Activated CD4-positive, alpha-beta memory T cell treated with anti-CD3 and anti-CD28 coated beads, Interleukin-2, amount 10 ng/mL, durations not matched to agents 7 days and 5 days (primary cell): ENCODE data around the gene BEND5. TPM values are rescaled to one million over a fixed set of nuclear protein-coding genes. Genes with fewer than 3 reads are reported as not detected.
A peak's percentile ranks its signal among the peaks of the same experiment; 100 is the strongest.

ENCODE experiments used
- CTCF ChIA-PET: fragments of 350-600 bp; sonication (Branson Sonifier 250); formaldehyde crosslinking; loops from one replicate; lab custom pipeline; 2021; ENCODE audit warnings: antibody characterized with exemption, inconsistent platforms; lab: Charles Lee
- POLR2A ChIA-PET: fragments of 350-600 bp; sonication (Branson Sonifier 250); formaldehyde crosslinking; loops from one replicate; lab custom pipeline; 2021; ENCODE audit warnings: antibody characterized with exemption; lab: Charles Lee
- DNase-seq: peaks from one replicate; pipeline ENCODE4 v3.0.0-alpha.2; 2020
- H3K27ac Mint-ChIP-seq: one replicate; pipeline ENCODE4 v1.8.0; 2021; ENCODE audit warnings: mild to moderate bottlenecking, mixed read lengths
- H3K27me3 Mint-ChIP-seq: one replicate; pipeline ENCODE4 v1.8.0; 2021; ENCODE audit warnings: mixed read lengths
- H3K36me3 Mint-ChIP-seq: one replicate; pipeline ENCODE4 v1.8.0; 2021; ENCODE audit warnings: low read depth, mixed read lengths
- H3K4me1 Mint-ChIP-seq: one replicate; pipeline ENCODE4 v1.8.0; 2021; ENCODE audit warnings: mixed read lengths
- H3K4me3 Mint-ChIP-seq: one replicate; pipeline ENCODE4 v1.8.0; 2021; ENCODE audit warnings: mild to moderate bottlenecking, mixed read lengths
- H3K9me3 Mint-ChIP-seq: one replicate; pipeline ENCODE4 v1.8.0; 2021; ENCODE audit warnings: mixed read lengths
- total RNA-seq, 2 experiments: library from RNA; stranded (reverse); gene quantifications; one replicate each; pipeline ENCODE4 v1.2.3, GENCODE V29; 2021

The BEND5 gene
- total RNA-seq, 2 experiments from 2014 or later = 0.80 to 1.3 TPM

GRCh38 chr1:48785869-48786268 is 9.2 kb upstream of the BEND5 start:
- H3K36me3 Mint-ChIP-seq = no peaks in the 10 kb centered on the region
- peaks cover 2% of the 10 kb centered on the region for H3K4me1 Mint-ChIP-seq
- DNase-seq = no peak
- H3K4me3 Mint-ChIP-seq = no peak overlapping the region
- POLR2A ChIA-PET = no interaction called here
- no peak overlapping the region for H3K27ac Mint-ChIP-seq
- H3K27me3 Mint-ChIP-seq = no peaks in the 10 kb centered on the region
- no peaks in the 10 kb centered on the region for H3K9me3 Mint-ChIP-seq
- CTCF ChIA-PET = no interaction called here

GRCh38 chr1:48784301-48784700 is 7.6 kb upstream of the BEND5 start:
- no peak overlapping the region for H3K4me3 Mint-ChIP-seq
- H3K36me3 Mint-ChIP-seq = no peaks in the 10 kb centered on the region
- no peaks in the 10 kb centered on the region for H3K27me3 Mint-ChIP-seq
- DNase-seq = no peak
- H3K9me3 Mint-ChIP-seq = no peaks in the 10 kb centered on the region
- ChIA-PET POLR2A (no interaction called here), CTCF (no interaction called here)
- no peaks in the 10 kb centered on the region for H3K4me1 Mint-ChIP-seq
- H3K27ac Mint-ChIP-seq = no peak overlapping the region

DNA sequence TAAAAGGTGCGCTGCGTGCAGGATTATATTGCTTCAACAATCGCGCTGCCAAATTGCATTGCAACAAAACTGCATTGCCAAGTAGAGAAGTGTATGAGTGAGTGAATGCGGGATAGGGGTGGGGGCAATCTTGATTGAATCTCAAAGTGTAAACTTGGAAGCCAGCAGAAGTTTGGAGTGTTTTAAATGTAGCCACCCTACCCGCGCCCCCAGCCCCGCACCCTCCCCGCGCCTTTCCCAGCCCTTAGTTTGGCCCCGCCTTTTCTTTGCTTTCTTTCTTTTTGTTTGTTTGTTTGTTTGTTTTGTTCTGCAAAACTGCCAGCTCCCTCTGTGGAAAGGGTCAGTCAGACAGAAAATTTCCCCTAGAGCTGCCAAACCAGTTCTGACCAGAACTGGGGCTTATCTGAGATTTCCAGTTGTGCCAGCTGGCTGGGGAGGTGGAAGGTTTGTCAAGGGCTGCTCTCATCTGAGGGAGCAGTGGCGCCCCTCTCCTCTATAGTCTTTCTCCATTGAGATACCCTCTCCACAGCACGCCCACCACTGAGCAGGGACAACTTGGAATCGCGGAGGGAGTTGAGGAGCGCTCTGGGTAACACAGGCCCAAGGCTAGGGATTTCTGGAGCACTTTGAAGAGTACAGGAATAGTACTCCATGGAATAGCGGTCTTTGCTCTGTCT is 666 bp upstream of the BEND5 start:
- H3K4me3 Mint-ChIP-seq = peak overlapping the region; percentile 58
- CTCF ChIA-PET = no interaction called here
- no peak for DNase-seq
- no peaks in the 10 kb centered on the region for H3K9me3 Mint-ChIP-seq
- POLR2A ChIA-PET = no interaction called here
- H3K36me3 Mint-ChIP-seq = no peaks in the 10 kb centered on the region
- H3K27me3 Mint-ChIP-seq = peaks cover 18% of the 10 kb centered on the region
- H3K27ac Mint-ChIP-seq = no peak overlapping the region
- peaks cover 6% of the 10 kb centered on the region for H3K4me1 Mint-ChIP-seq

DNA sequence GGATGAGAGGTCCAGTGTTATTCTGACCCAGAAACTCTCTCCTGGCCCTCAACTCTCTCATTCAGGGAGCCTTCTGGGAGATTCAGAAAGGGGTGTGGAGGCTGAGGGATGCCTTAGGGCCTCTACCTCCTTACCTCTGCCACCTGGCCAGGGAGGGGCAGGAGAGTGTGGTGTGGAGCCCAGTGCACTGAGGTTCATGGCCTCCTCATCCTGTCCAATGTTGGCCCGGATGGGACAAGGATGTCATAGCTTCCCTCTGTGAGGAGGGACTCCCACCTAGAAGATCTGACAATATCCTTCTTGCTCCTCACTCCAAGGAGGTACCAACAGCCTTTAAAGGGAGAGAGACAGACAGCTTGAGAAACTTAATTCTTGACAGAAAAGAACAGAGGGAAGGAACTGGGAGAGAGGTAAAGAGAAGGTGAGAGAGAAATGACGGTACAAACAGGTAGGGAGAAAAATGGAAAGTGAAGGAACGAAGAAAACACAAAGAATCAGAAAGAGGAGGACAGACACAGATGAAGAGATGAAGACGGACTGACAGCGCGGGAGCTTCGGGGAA is 779 bp downstream of the BEND5 start:
- POLR2A ChIA-PET = no interaction called here
- Mint-ChIP-seq H3K4me3 (peak overlapping the region; percentile 60), H3K9me3 (no peaks in the 10 kb centered on the region), H3K27ac (no peak overlapping the region), H3K36me3 (no peaks in the 10 kb centered on the region), H3K4me1 (peaks cover 6% of the 10 kb centered on the region), H3K27me3 (peaks cover 18% of the 10 kb centered on the region)
- CTCF ChIA-PET = no interaction called here
- DNase-seq = no peak

DNA sequence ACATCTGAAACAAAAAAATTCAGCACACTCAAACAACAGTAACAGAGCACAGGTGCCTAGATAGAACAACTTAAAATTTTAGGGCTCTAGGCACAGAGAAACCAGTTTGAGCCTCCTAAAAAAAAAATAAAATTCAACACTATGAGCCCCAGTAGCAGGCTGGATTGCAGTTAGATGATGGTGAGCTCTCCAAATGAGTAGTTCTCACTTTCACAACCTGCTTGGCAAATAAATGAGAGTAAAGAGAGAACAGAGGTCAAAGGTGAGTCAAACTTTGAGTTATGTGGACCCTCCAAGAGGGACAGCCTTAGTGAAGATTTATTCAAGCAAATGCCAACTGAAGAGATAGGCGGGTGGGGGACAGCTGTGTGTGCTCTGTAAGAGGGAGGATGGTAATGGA is 3.6 kb downstream of the BEND5 start:
- Mint-ChIP-seq H3K27me3 (peaks cover 18% of the 10 kb centered on the region), H3K27ac (no peak overlapping the region), H3K9me3 (no peaks in the 10 kb centered on the region), H3K4me3 (no peak overlapping the region), H3K4me1 (peaks cover 6% of the 10 kb centered on the region), H3K36me3 (no peaks in the 10 kb centered on the region)
- CTCF ChIA-PET = no interaction called here
- POLR2A ChIA-PET = no interaction called here
- no peak for DNase-seq

GRCh38 chr1:48772211-48772610 is 4.5 kb downstream of the BEND5 start:
- Mint-ChIP-seq H3K36me3 (no peaks in the 10 kb centered on the region), H3K27me3 (peaks cover 14% of the 10 kb centered on the region), H3K4me1 (peaks cover 4% of the 10 kb centered on the region), H3K9me3 (no peaks in the 10 kb centered on the region), H3K27ac (no peak overlapping the region), H3K4me3 (no peak overlapping the region)
- CTCF ChIA-PET = no interaction called here
- POLR2A ChIA-PET = no interaction called here
- no peak for DNase-seq

DNA sequence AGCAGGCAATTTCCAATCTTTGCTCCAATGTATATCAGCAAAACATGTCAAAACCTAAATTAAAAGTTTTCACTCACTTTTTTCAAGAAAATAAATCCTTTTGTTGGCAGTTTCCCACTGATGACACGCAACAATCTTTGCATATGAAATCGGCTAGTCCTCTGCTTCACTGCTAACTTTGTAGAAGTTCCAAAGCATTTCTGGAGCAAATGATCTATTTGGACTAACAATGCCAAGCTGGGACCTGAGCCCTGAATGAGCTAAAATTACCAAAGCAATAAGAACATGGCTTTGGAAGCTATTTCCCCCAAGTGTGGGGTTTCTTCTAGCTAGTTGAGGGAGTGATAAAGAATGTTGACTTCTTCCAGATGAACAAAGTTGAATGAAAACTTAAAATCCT is 5.1 kb downstream of the BEND5 start:
- ChIA-PET POLR2A (no interaction called here), CTCF (no interaction called here)
- no peak for DNase-seq
- no peaks in the 10 kb centered on the region for H3K36me3 Mint-ChIP-seq
- no peak overlapping the region for H3K4me3 Mint-ChIP-seq
- H3K27ac Mint-ChIP-seq = no peak overlapping the region
- H3K27me3 Mint-ChIP-seq = peaks cover 10% of the 10 kb centered on the region
- H3K4me1 Mint-ChIP-seq = peaks cover 4% of the 10 kb centered on the region
- H3K9me3 Mint-ChIP-seq = no peaks in the 10 kb centered on the region

DNA sequence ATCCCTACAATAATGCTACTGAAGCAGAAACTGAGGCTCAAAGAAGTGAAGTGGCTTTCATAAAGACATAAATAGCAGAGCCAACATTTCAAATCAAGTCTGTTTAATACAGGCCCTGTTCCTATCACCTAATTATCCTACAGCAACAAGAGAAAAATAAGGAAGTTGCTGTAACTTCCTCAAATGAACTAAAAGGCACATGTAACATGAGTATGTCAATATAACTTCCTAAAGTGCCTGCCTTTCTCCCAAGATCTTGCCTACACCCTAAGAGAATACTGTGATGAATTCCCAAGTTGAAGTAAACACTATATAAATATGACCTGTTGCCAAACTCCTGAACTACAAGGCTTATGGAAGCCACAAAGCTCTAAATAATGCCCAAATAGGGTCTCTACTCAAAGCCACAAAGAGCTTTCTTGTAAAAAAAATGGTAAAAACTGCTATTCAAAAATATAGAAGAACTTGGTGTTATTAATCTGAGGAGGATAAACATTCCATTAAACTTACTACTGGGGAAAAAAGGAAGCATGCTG is 8.6 kb downstream of the BEND5 start:
- no peak overlapping the region for H3K4me3 Mint-ChIP-seq
- H3K36me3 Mint-ChIP-seq = no peaks in the 10 kb centered on the region
- H3K27me3 Mint-ChIP-seq = no peaks in the 10 kb centered on the region
- no peak overlapping the region for H3K27ac Mint-ChIP-seq
- CTCF ChIA-PET = no interaction called here
- DNase-seq = no peak
- H3K9me3 Mint-ChIP-seq = no peaks in the 10 kb centered on the region
- H3K4me1 Mint-ChIP-seq = no peaks in the 10 kb centered on the region
- POLR2A ChIA-PET = no interaction called here

GRCh38 chr1:48765335-48765734 is 11.4 kb downstream of the BEND5 start:
- Mint-ChIP-seq H3K36me3 (no peaks in the 10 kb centered on the region), H3K27me3 (no peaks in the 10 kb centered on the region), H3K4me1 (no peaks in the 10 kb centered on the region), H3K27ac (no peak overlapping the region), H3K9me3 (no peaks in the 10 kb centered on the region), H3K4me3 (no peak overlapping the region)
- DNase-seq = no peak
- ChIA-PET CTCF (no interaction called here), POLR2A (no interaction called here)

DNA sequence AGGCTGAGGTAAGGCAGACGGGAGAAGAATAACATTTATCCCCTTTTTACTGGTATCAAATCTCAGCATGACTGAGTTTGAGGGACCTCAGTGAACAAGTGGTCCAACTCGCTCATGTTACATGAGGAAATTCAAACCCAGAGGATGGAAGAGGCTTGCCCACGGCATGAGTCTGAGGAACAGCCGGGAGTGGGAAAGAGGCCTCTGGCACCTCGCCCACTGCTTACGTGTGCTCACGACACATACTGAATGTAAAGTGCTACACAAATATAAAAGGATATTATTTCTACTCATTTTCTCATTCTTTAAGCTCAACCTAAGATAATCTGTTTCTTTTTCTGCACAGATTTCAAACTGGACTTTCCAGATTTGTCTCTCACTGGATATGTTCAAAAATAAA is 14.7 kb downstream of the BEND5 start:
- H3K9me3 Mint-ChIP-seq = peaks cover 2% of the 10 kb centered on the region
- H3K27me3 Mint-ChIP-seq = no peaks in the 10 kb centered on the region
- no peak for DNase-seq
- H3K27ac Mint-ChIP-seq = no peak overlapping the region
- H3K4me1 Mint-ChIP-seq = no peaks in the 10 kb centered on the region
- H3K36me3 Mint-ChIP-seq = no peaks in the 10 kb centered on the region
- CTCF ChIA-PET = no interaction called here
- no peak overlapping the region for H3K4me3 Mint-ChIP-seq
- POLR2A ChIA-PET = no interaction called here

- no peaks in the 10 kb centered on the region for H3K27me3 Mint-ChIP-seq
- no peak for DNase-seq
- H3K4me1 Mint-ChIP-seq = no peaks in the 10 kb centered on the region
- CTCF ChIA-PET = no interaction called here
- no peak overlapping the region for H3K27ac Mint-ChIP-seq
- POLR2A ChIA-PET = no interaction called here
- H3K9me3 Mint-ChIP-seq = peaks cover 2% of the 10 kb centered on the region
- no peaks in the 10 kb centered on the region for H3K36me3 Mint-ChIP-seq
- H3K4me3 Mint-ChIP-seq = no peak overlapping the region
Observed at GRCh38 chr1:48761411-48761810, 15.3 kb downstream of the BEND5 start.

DNA sequence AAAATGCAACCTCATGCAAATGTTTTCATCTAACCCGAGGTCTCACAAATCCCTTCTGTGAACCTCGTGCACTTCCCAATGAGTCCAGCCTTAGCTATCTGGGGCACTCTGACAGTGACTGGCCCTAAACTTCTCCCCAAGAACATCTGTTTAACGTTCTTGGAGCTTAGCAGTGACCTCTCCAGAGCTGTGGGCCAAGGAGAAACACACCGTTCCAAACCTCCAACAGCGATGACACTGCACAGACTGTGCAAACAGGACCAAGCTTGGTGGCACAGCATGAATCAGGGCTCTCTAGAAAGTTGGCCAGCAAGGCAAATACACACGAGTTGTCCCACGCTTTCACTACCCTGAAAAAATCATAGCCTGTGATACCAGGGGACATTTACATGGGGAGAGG is 15.8 kb downstream of the BEND5 start:
- Mint-ChIP-seq H3K36me3 (no peaks in the 10 kb centered on the region), H3K4me3 (no peak overlapping the region), H3K27me3 (no peaks in the 10 kb centered on the region), H3K4me1 (no peaks in the 10 kb centered on the region), H3K9me3 (peaks cover 2% of the 10 kb centered on the region), H3K27ac (no peak overlapping the region)
- ChIA-PET CTCF (no interaction called here), POLR2A (no interaction called here)
- no peak for DNase-seq

DNA sequence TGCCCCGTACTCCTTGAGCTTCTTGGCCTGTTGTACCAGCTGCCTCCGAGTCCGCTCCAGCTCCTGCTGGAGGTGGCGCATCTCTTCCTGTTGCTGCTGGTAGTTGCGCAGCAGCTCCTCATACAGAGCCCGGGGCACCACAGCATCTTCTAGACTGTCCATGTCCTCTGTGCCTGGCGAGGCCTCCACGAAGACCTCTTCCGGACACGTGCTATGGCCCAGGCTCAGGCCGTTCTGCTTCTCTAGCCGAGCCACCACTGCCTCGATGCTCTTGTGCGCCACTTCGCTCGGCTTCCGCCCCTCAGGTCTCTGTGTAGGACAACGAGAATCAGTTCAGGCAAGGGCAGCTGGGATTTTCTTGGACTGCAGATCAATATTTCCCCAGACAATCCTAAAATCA is 17.7 kb downstream of the BEND5 start:
- no peaks in the 10 kb centered on the region for H3K27me3 Mint-ChIP-seq
- no peak overlapping the region for H3K4me3 Mint-ChIP-seq
- no peak for DNase-seq
- H3K9me3 Mint-ChIP-seq = peaks cover 2% of the 10 kb centered on the region
- no peaks in the 10 kb centered on the region for H3K4me1 Mint-ChIP-seq
- H3K36me3 Mint-ChIP-seq = no peaks in the 10 kb centered on the region
- POLR2A ChIA-PET = no interaction called here
- CTCF ChIA-PET = no interaction called here
- no peak overlapping the region for H3K27ac Mint-ChIP-seq

- Mint-ChIP-seq H3K36me3 (no peaks in the 10 kb centered on the region), H3K9me3 (peaks cover 2% of the 10 kb centered on the region), H3K4me1 (no peaks in the 10 kb centered on the region), H3K27ac (no peak overlapping the region), H3K4me3 (no peak overlapping the region), H3K27me3 (no peaks in the 10 kb centered on the region)
- ChIA-PET CTCF (no interaction called here), POLR2A (no interaction called here)
- DNase-seq = no peak
Observed at GRCh38 chr1:48757363-48757762, 19.3 kb downstream of the BEND5 start.
